HG03097 (cell line): ENCODE results near the gene KCNMA1.

Source experiments
- ATAC-seq: cut with Tn5 transposase; IDR thresholded peaks from one replicate; pipeline ENCODE4 v1.9.1; 2021; ENCODE audit not compliant: unreplicated experiment, low FRiP score

KCNMA1 gene

GRCh38 chr10:77463967-77464745 is 173.5 kb downstream of the KCNMA1 start:
- ATAC-seq, result no peak

GRCh38 chr10:77463499-77463898 is 174.1 kb downstream of the KCNMA1 start:
- ATAC-seq, result no peak

GRCh38 chr10:77461636-77462296 is 175.8 kb downstream of the KCNMA1 start:
- no peak for ATAC-seq

GRCh38 chr10:77459905-77460304 is 177.7 kb downstream of the KCNMA1 start:
- ATAC-seq, result no peak

- no peak for ATAC-seq
Measured at GRCh38 chr10:77458986-77459590, 178.5 kb downstream of the KCNMA1 start.

GRCh38 chr10:77457721-77458120 is 179.9 kb downstream of the KCNMA1 start:
- no peak for ATAC-seq

GRCh38 chr10:77457266-77457665 is 180.3 kb downstream of the KCNMA1 start:
- no peak for ATAC-seq

GRCh38 chr10:77456414-77456813 is 181.2 kb downstream of the KCNMA1 start:
- ATAC-seq, result no peak

- ATAC-seq, result no peak
Measured at GRCh38 chr10:77455561-77455960, 182.0 kb downstream of the KCNMA1 start.

- no peak for ATAC-seq
Measured at GRCh38 chr10:77452952-77453564, 184.6 kb downstream of the KCNMA1 start.

GRCh38 chr10:77451886-77452285 is 185.7 kb downstream of the KCNMA1 start:
- no peak for ATAC-seq

GRCh38 chr10:77448226-77448625 is 189.4 kb downstream of the KCNMA1 start:
- no peak for ATAC-seq

- ATAC-seq, result no peak
Measured at GRCh38 chr10:77446700-77447099, 190.9 kb downstream of the KCNMA1 start.

GRCh38 chr10:77445547-77445946 is 192.1 kb downstream of the KCNMA1 start:
- ATAC-seq, result no peak

GRCh38 chr10:77444041-77444440 is 193.6 kb downstream of the KCNMA1 start:
- no peak for ATAC-seq

GRCh38 chr10:77442699-77443189 is 194.9 kb downstream of the KCNMA1 start:
- ATAC-seq, result no peak

- no peak for ATAC-seq
Measured at GRCh38 chr10:77441353-77442166, 196.0 kb downstream of the KCNMA1 start.

GRCh38 chr10:77436257-77436975 is 201.2 kb downstream of the KCNMA1 start:
- ATAC-seq, result no peak

- ATAC-seq, result no peak
Measured at GRCh38 chr10:77433546-77433945, 204.1 kb downstream of the KCNMA1 start.
